Coronary artery (tissue), 2 donors: Measurements from ENCODE around the gene DOCK9.

ENCODE experiments used
- DNase-seq: peaks from one replicate; pipeline ENCODE4 v3.0.0-alpha.2; 2017; ENCODE audit warnings: low spot score
- H3K27ac ChIP-seq, 2 donors: fragments of 200-600 bp; sonication (generic); one replicate each; pipeline ENCODE4 v1.5.1; 2016 to 2019
- H3K4me3 ChIP-seq: fragments of 200-600 bp; sonication (generic); 2 replicates; pipeline ENCODE4 v1.5.1; 2016; ENCODE audit warnings: mild to moderate bottlenecking, moderate library complexity
- TF ChIP-seq, protein P1 (sequence below): fragments of 200-600 bp; sonication (generic); IDR thresholded peaks from one replicate; pipeline ENCODE4 v1.5.1; 2019; ENCODE audit warnings: antibody characterized with exemption

DOCK9 gene

GRCh38 chr13:98792785-98793495 lies 184.9 kb downstream of the DOCK9 start:
- DNase-seq = no peak
- no peak overlapping the region for H3K4me3 ChIP-seq
- H3K27ac ChIP-seq = no peak overlapping the region
- TF ChIP-seq, protein P1, sequence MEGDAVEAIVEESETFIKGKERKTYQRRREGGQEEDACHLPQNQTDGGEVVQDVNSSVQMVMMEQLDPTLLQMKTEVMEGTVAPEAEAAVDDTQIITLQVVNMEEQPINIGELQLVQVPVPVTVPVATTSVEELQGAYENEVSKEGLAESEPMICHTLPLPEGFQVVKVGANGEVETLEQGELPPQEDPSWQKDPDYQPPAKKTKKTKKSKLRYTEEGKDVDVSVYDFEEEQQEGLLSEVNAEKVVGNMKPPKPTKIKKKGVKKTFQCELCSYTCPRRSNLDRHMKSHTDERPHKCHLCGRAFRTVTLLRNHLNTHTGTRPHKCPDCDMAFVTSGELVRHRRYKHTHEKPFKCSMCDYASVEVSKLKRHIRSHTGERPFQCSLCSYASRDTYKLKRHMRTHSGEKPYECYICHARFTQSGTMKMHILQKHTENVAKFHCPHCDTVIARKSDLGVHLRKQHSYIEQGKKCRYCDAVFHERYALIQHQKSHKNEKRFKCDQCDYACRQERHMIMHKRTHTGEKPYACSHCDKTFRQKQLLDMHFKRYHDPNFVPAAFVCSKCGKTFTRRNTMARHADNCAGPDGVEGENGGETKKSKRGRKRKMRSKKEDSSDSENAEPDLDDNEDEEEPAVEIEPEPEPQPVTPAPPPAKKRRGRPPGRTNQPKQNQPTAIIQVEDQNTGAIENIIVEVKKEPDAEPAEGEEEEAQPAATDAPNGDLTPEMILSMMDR = no peak

- no peak for DNase-seq
- TF ChIP-seq, protein P1 = no peak
- Histone ChIP-seq H3K27ac (no peak overlapping the region), H3K4me3 (no peak overlapping the region)
Observed at GRCh38 chr13:98792321-98792720, 185.5 kb downstream of the DOCK9 start.

GRCh38 chr13:98791611-98792010 lies 186.3 kb downstream of the DOCK9 start:
- TF ChIP-seq, protein P1 = no peak
- DNase-seq = no peak
- no peak overlapping the region for H3K27ac ChIP-seq

DNA sequence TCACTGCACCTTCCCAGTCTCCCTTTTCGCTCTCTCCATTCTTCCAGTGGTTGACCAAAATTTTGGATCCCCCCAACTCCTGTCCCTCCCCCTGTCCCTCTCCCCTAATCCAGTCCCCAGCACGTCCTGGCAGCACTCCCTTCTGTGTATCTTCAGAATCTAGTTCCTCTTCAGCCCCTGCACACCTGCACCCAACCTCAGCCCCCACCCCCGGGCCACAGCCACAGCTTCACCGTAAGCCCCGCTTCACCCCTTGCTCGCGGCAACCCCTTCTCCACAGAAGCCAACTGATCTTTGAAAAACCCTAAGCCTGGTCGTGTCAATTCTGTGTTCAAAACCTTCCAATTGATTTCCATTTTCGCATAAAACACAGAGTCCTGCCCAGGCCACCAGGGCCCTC lies 189.9 kb downstream of the DOCK9 start:
- H3K4me3 ChIP-seq = no peak overlapping the region
- TF ChIP-seq, protein P1 = no peak
- no peak overlapping the region for H3K27ac ChIP-seq
- DNase-seq = no peak

More at GRCh38 chr13:98791611-98792010, 186.3 kb downstream of the DOCK9 start:
- no peak overlapping the region for H3K4me3 ChIP-seq

DNA sequence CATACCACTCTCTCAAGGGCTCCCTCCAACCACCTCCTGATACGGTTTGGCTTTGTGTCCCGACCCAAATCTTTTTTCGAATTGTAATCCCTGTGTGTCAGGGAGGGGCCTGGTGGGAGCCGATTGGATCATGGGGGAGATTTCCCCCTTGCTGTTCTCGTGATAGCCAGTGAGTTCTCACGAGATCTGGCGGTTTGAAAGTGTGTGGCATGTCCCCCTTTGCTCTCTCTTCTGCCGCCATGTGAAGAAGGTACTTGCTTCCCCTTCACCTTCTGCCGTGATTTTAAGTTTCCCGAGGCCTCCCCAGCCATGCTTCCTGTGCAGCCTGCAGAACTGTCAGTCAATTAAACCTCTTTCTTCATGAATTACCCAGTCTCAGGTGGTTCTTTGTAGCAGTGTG lies 190.7 kb downstream of the DOCK9 start:
- Histone ChIP-seq H3K27ac (no peak overlapping the region), H3K4me3 (no peak overlapping the region)
- DNase-seq = no peak
- TF ChIP-seq, protein P1 = no peak

GRCh38 chr13:98786023-98786422 lies 191.8 kb downstream of the DOCK9 start:
- TF ChIP-seq, protein P1 = no peak
- H3K27ac ChIP-seq = no peak overlapping the region
- no peak for DNase-seq
- H3K4me3 ChIP-seq = no peak overlapping the region

DNA sequence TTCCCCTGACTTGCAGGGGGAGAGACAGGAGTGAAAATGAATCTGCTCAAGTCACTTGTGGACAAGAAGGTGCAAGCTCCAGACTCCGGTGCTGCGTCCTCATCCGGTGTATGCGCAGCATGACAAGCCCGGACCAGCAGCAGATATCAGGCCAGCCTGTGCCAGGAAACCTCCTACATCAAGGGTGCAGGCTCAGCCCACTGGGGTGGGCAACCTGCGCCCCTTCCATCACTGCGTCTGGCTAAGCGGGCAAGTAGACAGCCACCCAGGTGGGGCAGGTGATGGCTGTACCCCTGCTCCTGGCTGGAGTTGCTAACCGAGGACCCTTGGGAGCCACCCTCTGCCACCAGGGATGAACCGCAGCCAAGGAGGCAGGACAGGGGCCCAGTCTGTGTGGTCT lies 192.5 kb downstream of the DOCK9 start:
- Histone ChIP-seq H3K4me3 (no peak overlapping the region), H3K27ac (no peak overlapping the region)
- no peak for DNase-seq
- TF ChIP-seq, protein P1 = no peak
